HepG2 (cell line): Measurements from ENCODE around the gene OLFM1. TPM values are rescaled to one million over a fixed set of nuclear protein-coding genes. Genes with fewer than 3 reads are reported as not detected.

Experiments
- ATAC-seq: fragments of 200-7000 bp; cut with Tn5 transposase; 3 replicates; pipeline ENCODE4 v1.9.1; 2020; ENCODE audit warnings: mild to moderate bottlenecking, moderate library complexity
- BruUV-seq: library from RNA; stranded (reverse); fragments of 400-500 nt; replicated peaks from 2 replicates; lab custom pipeline; 2021; lab: Mats Ljungman, UMichigan
- CTCF ChIA-PET: fragments of 300-600 bp; formaldehyde crosslinking; extraction: SDS; loops from one replicate; lab custom pipeline; 2021; ENCODE audit warnings: low total read pairs, inconsistent platforms, low intra/inter-chr PET ratio; lab: Yijun Ruan, JAX
- POLR2A ChIA-PET: fragments of 350-600 bp; sonication (Branson Sonifier 250); formaldehyde crosslinking; loops from one replicate; lab custom pipeline; 2020; ENCODE audit warnings: antibody characterized with exemption, inconsistent platforms; lab: Yijun Ruan, JAX
- DNase-seq: peaks from one replicate; pipeline ENCODE4 v3.0.0-alpha.2; 2015; ENCODE audit warnings: low spot score
- FAIRE-seq: peaks from 3 replicates; lab custom pipeline; 2011; peaks lifted over from hg19 to GRCh38; lab: Jason Lieb, UNC
- H2AFZ ChIP-seq: one replicate; pipeline ENCODE4 v1.6.1; 2011; ENCODE audit warnings: low read length, inconsistent platforms
- H3K27ac ChIP-seq: fragments of 300-600 bp; 3 replicates; pipeline ENCODE4 v1.8.0; 2011; ENCODE audit warnings: mixed run types, mild to moderate bottlenecking, mixed read lengths, low read length, inconsistent platforms; ENCODE audit not compliant: insufficient read depth; ENCODE audit errors: extremely low read length
- H3K27me3 ChIP-seq, 2 experiments: fragments of 200-600 bp in 1 of 2; 2 replicates in 1 of 2; 3 replicates in 1 of 2; pipeline versions ENCODE4 v1.6.0 to v1.8.0; 2011; ENCODE audit warnings: low read length in 2 of 2, mild to moderate bottlenecking in 2 of 2, moderate library complexity in 2 of 2, inconsistent platforms in 1 of 2; ENCODE audit not compliant: insufficient read depth in 2 of 2, control insufficient read depth in 1 of 2
- H3K36me3 ChIP-seq, 2 experiments: fragments of 200-600 bp in 1 of 2; replicated peaks in 1 of 2; 2 replicates in 1 of 2; 3 replicates in 1 of 2; pipeline versions ENCODE4 v1.5.1 to v1.8.0; 2011; ENCODE audit warnings: low read length in 2 of 2, inconsistent platforms in 1 of 2; ENCODE audit not compliant: insufficient read depth in 2 of 2, control insufficient read depth in 1 of 2
- H3K4me1 ChIP-seq: 2 replicates; pipeline ENCODE4 v1.5.1; 2012; ENCODE audit warnings: low read length, inconsistent platforms; ENCODE audit not compliant: insufficient read depth
- H3K4me2 ChIP-seq: 2 replicates; pipeline ENCODE4 v1.6.0; 2011; ENCODE audit warnings: low read depth, low read length, inconsistent platforms
- H3K4me3 ChIP-seq, 3 experiments: fragments of 200-600 bp in 1 of 3; sonication (generic), shearing (Covaris generic) in 1 of 3; replicated peaks in 1 of 3; 2 replicates each; pipeline ENCODE4 v1.5.1; 2011 to 2016; ENCODE audit warnings: low read length in 3 of 3, inconsistent platforms in 2 of 3, low read depth in 2 of 3, mild to moderate bottlenecking in 2 of 3, control low read depth in 1 of 3, mixed read lengths in 1 of 3; ENCODE audit not compliant: insufficient read depth in 1 of 3
- H3K79me2 ChIP-seq: one replicate; pipeline ENCODE4 v1.6.1; 2011; ENCODE audit warnings: low read length, inconsistent platforms; ENCODE audit not compliant: insufficient read depth
- H3K9ac ChIP-seq: 2 replicates; pipeline ENCODE4 v1.6.0; 2011; ENCODE audit warnings: mild to moderate bottlenecking, low read depth, low read length, inconsistent platforms; ENCODE audit not compliant: insufficient read depth
- H3K9me3 ChIP-seq: 2 replicates; pipeline ENCODE4 v1.5.1; 2012; ENCODE audit warnings: mild to moderate bottlenecking, low read length
- H4K20me1 ChIP-seq: 2 replicates; pipeline ENCODE4 v1.6.0; 2011; ENCODE audit warnings: inconsistent platforms, mild to moderate bottlenecking, low read length, moderate library complexity; ENCODE audit not compliant: insufficient read depth
- BHLHE40 ChIP-seq: IDR thresholded peaks from 2 replicates; pipeline ENCODE4 v1.6.1; 2011; ENCODE audit warnings: low read length, improper control_type of control experiment
- FOXO1 ChIP-seq: sonication (generic); formaldehyde crosslinking; IDR thresholded peaks from 2 replicates; pipeline ENCODE4 v1.4.0; 2020; ENCODE audit warnings: missing genetic modification reagents
- JARID2 ChIP-seq: sonication (generic); formaldehyde crosslinking; IDR thresholded peaks from 2 replicates; pipeline ENCODE4 v1.8.1; 2023; ENCODE audit warnings: missing genetic modification reagents, inconsistent platforms; ENCODE audit not compliant: insufficient replicate concordance
- KLF11 ChIP-seq: IDR thresholded peaks from 2 replicates; pipeline ENCODE4 v1.6.1; 2016; ENCODE audit warnings: missing compliant biosample characterization
- MBNL3 ChIP-seq: fragments of 250-450 bp; sonication (Bioruptor Pico); conservative IDR thresholded peaks from 2 replicates; pipeline ENCODE4 v1.8.0; 2022; ENCODE audit warnings: mild to moderate bottlenecking, inconsistent platforms
- NPAS2 ChIP-seq: sonication (generic); formaldehyde crosslinking; IDR thresholded peaks from 2 replicates; pipeline ENCODE4 v1.8.0; 2022; ENCODE audit warnings: mild to moderate bottlenecking, missing genetic modification reagents, borderline replicate concordance
- TRIM24 ChIP-seq: sonication (generic); formaldehyde crosslinking; IDR thresholded peaks from 2 replicates; pipeline ENCODE4 v1.8.0; 2022; ENCODE audit warnings: mild to moderate bottlenecking, missing genetic modification reagents
- ZBTB44 ChIP-seq: sonication (generic); formaldehyde crosslinking; IDR thresholded peaks from 2 replicates; pipeline ENCODE4 v1.4.0; 2020; ENCODE audit warnings: missing genetic modification reagents
- ZMYM4 ChIP-seq: sonication (generic); formaldehyde crosslinking; IDR thresholded peaks from 2 replicates; pipeline ENCODE4 v1.8.1; 2023; ENCODE audit warnings: mild to moderate bottlenecking, missing genetic modification reagents
- ZNF350 ChIP-seq: sonication (generic); formaldehyde crosslinking; IDR thresholded peaks from 2 replicates; pipeline ENCODE4 v1.4.0; 2020; ENCODE audit warnings: mild to moderate bottlenecking, low read depth, missing genetic modification reagents, borderline replicate concordance
- ZNF687 ChIP-seq: sonication (generic); formaldehyde crosslinking; IDR thresholded peaks from 2 replicates; pipeline ENCODE4 v1.5.1; 2020; ENCODE audit warnings: mild to moderate bottlenecking, missing genetic modification reagents, moderate library complexity
- ZNF768 ChIP-seq: sonication (generic); formaldehyde crosslinking; IDR thresholded peaks from 2 replicates; pipeline ENCODE4 v1.4.0; 2020; ENCODE audit warnings: missing genetic modification reagents
- WGBS: methylation state at CpG from one replicate; pipeline ENCODE4 v1.1.6; 2017; ENCODE audit warnings: low lambda C conversion rate; 5-methylcytosine and 5-hydroxymethylcytosine counted together
- in situ Hi-C: cut with HindIII; loops from 2 replicates; pipeline ENCODE4 v1.10.0; 2017; ENCODE audit warnings: low pct_unique_long_range_greater_than_20kb; ENCODE audit not compliant: extremely low pct_ligation_motif_present
- intact Hi-C: fragments of 100-400 bp; cut with micrococcal nuclease; formaldehyde crosslinking; loops from one replicate; pipeline ENCODE4 v1.10.0; 2022; ENCODE audit not compliant: unreplicated experiment
- polyA plus RNA-seq, 8 experiments: library from polyadenylated mRNA; depleted of rRNA in 3 of 8; stranded (reverse) in 7 of 8; unstranded in 1 of 8; fragments of >200 nt; fragmentation: Illumina TruSeq in 4 of 8; extraction: Trizol in 4 of 8; gene quantifications; 2 replicates each; pipeline versions ENCODE4 v1.2.1 to v1.2.3, GENCODE V29; 2011 to 2016; ENCODE audit warnings: low read depth in 4 of 8, missing spikeins in 1 of 8, mixed read lengths in 1 of 8; ENCODE audit not compliant: insufficient read depth in 1 of 8
- total RNA-seq, 5 experiments: library from RNA; depleted of rRNA; stranded (reverse); fragments of >200 nt; fragmentation: Illumina TruSeq; extraction: Trizol; gene quantifications; 2 replicates each; pipeline ENCODE4 v1.2.3, GENCODE V29; 2016; ENCODE audit warnings: low read depth in 1 of 5

Gene OLFM1
- total and polyA plus RNA-seq, 2 of the 13 experiments (the other 11 are each of a cell fraction or from before 2014, with no cell fraction given), result not detected

- DNase-seq, result no peak
- ATAC-seq, result no peak
- WGBS, result 19% methylated on average over 2 of the region's 13 CpGs
- Histone ChIP-seq H3K4me1 (no peaks in the 10 kb centered on the region), H3K9ac (no peak overlapping the region), H3K4me3 (no peak overlapping the region), H3K4me2 (no peak overlapping the region), H3K27me3 (peaks cover under 1 to 40% of the 10 kb centered on the region in 2 experiments; a peak in 3 of 5 replicates), H3K36me3 (no peaks in the 10 kb centered on the region), H2AFZ (no peak overlapping the region), H4K20me1 (no peaks in the 10 kb centered on the region), H3K79me2 (no peaks in the 10 kb centered on the region), H3K27ac (no peak overlapping the region), H3K9me3 (no peaks in the 10 kb centered on the region)
- in situ Hi-C loops (no loop called here), intact Hi-C loops (no loop called here)
- ChIA-PET CTCF (no interaction called here), POLR2A (no interaction called here)
- no TSS peak for BruUV-seq
- FAIRE-seq, result no peak
- TF ChIP-seq BHLHE40 (no peak), FOXO1 (CRISPR knock-in tag) (no peak), ZNF768 (CRISPR knock-in tag) (peak; percentile 56)
These were observed 47.9 kb downstream of the OLFM1 start for GRCh38 chr9:135135171-135135928.

GRCh38 chr9:135135929-135136315 lies 48.5 kb downstream of the OLFM1 start:
- CTCF ChIA-PET, result no interaction called here
- H3K27me3 ChIP-seq, result peaks cover 0 to 34% of the 10 kb centered on the region in 2 experiments; a peak in 3 of 5 replicates
- in situ Hi-C loops, result no loop called here
- TF ChIP-seq ZMYM4 (CRISPR knock-in tag) (no peak), MBNL3 (CRISPR knock-in tag) (no peak), KLF11 (CRISPR knock-in tag) (no peak), ZNF350 (CRISPR knock-in tag) (no peak), TRIM24 (CRISPR knock-in tag) (no peak), ZBTB44 (CRISPR knock-in tag) (no peak), NPAS2 (CRISPR knock-in tag) (no peak), JARID2 (no peak), ZNF687 (CRISPR knock-in tag) (no peak)

More at GRCh38 chr9:135135929-135136315, 48.5 kb downstream of the OLFM1 start:
- Histone ChIP-seq H2AFZ (no peak overlapping the region), H3K4me3 (no peak overlapping the region), H3K27ac (no peak overlapping the region), H3K9ac (no peak overlapping the region), H3K4me2 (no peak overlapping the region), H3K36me3 (no peaks in the 10 kb centered on the region), H3K79me2 (no peaks in the 10 kb centered on the region), H3K9me3 (no peaks in the 10 kb centered on the region), H4K20me1 (no peaks in the 10 kb centered on the region), H3K4me1 (no peaks in the 10 kb centered on the region)
- POLR2A ChIA-PET, result no interaction called here
- no peak for ATAC-seq
- BruUV-seq, result no TSS peak
- no peak for FAIRE-seq
- DNase-seq, result no peak
- intact Hi-C loops, result no loop called here
- WGBS, result no CpG with 5 or more reads among the region's 6 CpGs
